GM18520 (cell line): ENCODE measurements around the gene PITPNC1.
"Not testable (repeated sequence)": the region's sequence is repeated elsewhere in the genome, so short reads cannot be mapped to it uniquely, and the experiment has no call there.

Experiments used
- ATAC-seq: cut with Tn5 transposase; IDR thresholded peaks from one replicate; pipeline ENCODE4 v1.9.1; 2021; ENCODE audit not compliant: unreplicated experiment

Gene PITPNC1

GRCh38 chr17:67376737-67377487, at the start of gene PITPNC1:
Gene PITPNC1 (plus strand): TSS chr17:67377281.
- peak; percentile 58 for ATAC-seq

GRCh38 chr17:67328026-67328425, 49.1 kb upstream of the PITPNC1 start:
- no peak for ATAC-seq

- ATAC-seq = not testable (repeated sequence)
These were observed 45.5 kb upstream of the PITPNC1 start for GRCh38 chr17:67331381-67332161.

GRCh38 chr17:67332162-67332508, 44.9 kb upstream of the PITPNC1 start:
- not testable (repeated sequence) for ATAC-seq

GRCh38 chr17:67335245-67335835, 41.7 kb upstream of the PITPNC1 start:
- no peak for ATAC-seq

- no peak for ATAC-seq
These were observed 40.2 kb upstream of the PITPNC1 start for GRCh38 chr17:67336859-67337258.

- ATAC-seq = not testable (repeated sequence)
These were observed 38.7 kb upstream of the PITPNC1 start for GRCh38 chr17:67338353-67338752.

GRCh38 chr17:67343237-67343636, 33.8 kb upstream of the PITPNC1 start:
- no peak for ATAC-seq

GRCh38 chr17:67347826-67348225, 29.3 kb upstream of the PITPNC1 start:
- ATAC-seq = no peak

GRCh38 chr17:67349420-67349819, 27.7 kb upstream of the PITPNC1 start:
- no peak for ATAC-seq

- no peak for ATAC-seq
These were observed 23.9 kb upstream of the PITPNC1 start for GRCh38 chr17:67353161-67353560.

- no peak for ATAC-seq
These were observed 23.0 kb upstream of the PITPNC1 start for GRCh38 chr17:67353929-67354574.

- ATAC-seq = no peak
These were observed 18.5 kb upstream of the PITPNC1 start for GRCh38 chr17:67358612-67359011.

GRCh38 chr17:67359960-67360791, 16.9 kb upstream of the PITPNC1 start:
- no peak for ATAC-seq

- no peak for ATAC-seq
These were observed 16.2 kb upstream of the PITPNC1 start for GRCh38 chr17:67360880-67361279.

- no peak for ATAC-seq
These were observed 14.9 kb upstream of the PITPNC1 start for GRCh38 chr17:67362173-67362572.

GRCh38 chr17:67364847-67365737, 12.0 kb upstream of the PITPNC1 start:
- no peak for ATAC-seq

- ATAC-seq = no peak
These were observed 11.3 kb upstream of the PITPNC1 start for GRCh38 chr17:67365738-67366192.
